ENCODE data around the gene GRB10. TPM values are rescaled to one million over a fixed set of nuclear protein-coding genes. Genes with fewer than 3 reads are reported as not detected.
A peak's percentile ranks its signal among the peaks of the same experiment; 100 is the strongest.

Gene GRB10
- total RNA-seq, 3 donors from 2014 or later = 56.8 to 71.1 (median 61.2) TPM

- no peaks in the 10 kb centered on the region for H3K27me3 ChIP-seq
- no peak overlapping the region for H3K4me3 ChIP-seq
- peaks cover 5 to 6% of the 10 kb centered on the region in 2 donors for H3K4me1 ChIP-seq
- H3K27ac ChIP-seq = no peak overlapping the region
- DNase-seq (ENCODE audit: low spot score in 2 of 2) = no peak
- no peaks in the 10 kb centered on the region for H3K9me3 ChIP-seq
- no peaks in the 10 kb centered on the region for H3K36me3 ChIP-seq
- TF ChIP-seq POLR2A (IDR thresholded peaks at IDR 0.05) (no peak), POLR2AphosphoS5 (IDR thresholded peaks at IDR 0.05) (no peak), CTCF (IDR thresholded peaks at IDR 0.05) (no peak)
- intact Hi-C loops (cut with DNase I; ENCODE audit: low total_unique reads) = no loop called here
Measured at GRCh38 chr7:50660040-50660829, 122.5 kb downstream of the GRB10 start.

- no peak for DNase-seq (ENCODE audit: low spot score in 2 of 2)
- no peaks in the 10 kb centered on the region for H3K36me3 ChIP-seq
- no peak overlapping the region for H3K4me3 ChIP-seq
- no peaks in the 10 kb centered on the region for H3K27me3 ChIP-seq
- H3K4me1 ChIP-seq = peaks cover 5% of the 10 kb centered on the region in 2 donors
- peak overlapping the region in 1 of 2 donors; percentile 13 for H3K27ac ChIP-seq
- intact Hi-C loops (cut with DNase I; ENCODE audit: low total_unique reads) = no loop called here
- no peaks in the 10 kb centered on the region for H3K9me3 ChIP-seq
- TF ChIP-seq POLR2A (IDR thresholded peaks at IDR 0.05) = no peak
- no peak for TF ChIP-seq CTCF (IDR thresholded peaks at IDR 0.05)
- TF ChIP-seq POLR2AphosphoS5 (IDR thresholded peaks at IDR 0.05) = no peak
Measured at GRCh38 chr7:50659329-50659965, 123.2 kb downstream of the GRB10 start.

GRCh38 chr7:50658696-50659095, 124.0 kb downstream of the GRB10 start:
- Histone ChIP-seq H3K27ac (peak overlapping the region; percentile 76 to 82), H3K4me3 (no peak overlapping the region), H3K4me1 (peaks cover 0 to 5% of the 10 kb centered on the region in 2 donors), H3K36me3 (no peaks in the 10 kb centered on the region), H3K27me3 (no peaks in the 10 kb centered on the region), H3K9me3 (no peaks in the 10 kb centered on the region)
- DNase-seq (ENCODE audit: low spot score in 2 of 2) = no peak
- intact Hi-C loops (cut with DNase I; ENCODE audit: low total_unique reads) = no loop called here
- TF ChIP-seq POLR2AphosphoS5 (IDR thresholded peaks at IDR 0.05) (no peak), CTCF (IDR thresholded peaks at IDR 0.05) (no peak), POLR2A (IDR thresholded peaks at IDR 0.05) (no peak)

- Histone ChIP-seq H3K36me3 (no peaks in the 10 kb centered on the region), H3K9me3 (no peaks in the 10 kb centered on the region), H3K4me1 (peaks cover 0 to 5% of the 10 kb centered on the region in 2 donors), H3K4me3 (no peak overlapping the region), H3K27me3 (no peaks in the 10 kb centered on the region), H3K27ac (peak overlapping the region; percentile 76 to 82)
- DNase-seq (ENCODE audit: low spot score in 2 of 2) = no peak
- TF ChIP-seq POLR2AphosphoS5 (IDR thresholded peaks at IDR 0.05) (no peak), POLR2A (IDR thresholded peaks at IDR 0.05) (no peak), CTCF (IDR thresholded peaks at IDR 0.05) (no peak)
- intact Hi-C loops (cut with DNase I; ENCODE audit: low total_unique reads) = no loop called here
Measured at GRCh38 chr7:50657912-50658311, 124.8 kb downstream of the GRB10 start.

GRCh38 chr7:50657341-50657873, 125.3 kb downstream of the GRB10 start:
- Histone ChIP-seq H3K27me3 (no peaks in the 10 kb centered on the region), H3K27ac (peak overlapping the region; percentile 67 to 76), H3K4me1 (peaks cover 0 to 5% of the 10 kb centered on the region in 2 donors), H3K4me3 (no peak overlapping the region), H3K9me3 (no peaks in the 10 kb centered on the region), H3K36me3 (no peaks in the 10 kb centered on the region)
- TF ChIP-seq POLR2A (IDR thresholded peaks at IDR 0.05) (no peak), POLR2AphosphoS5 (IDR thresholded peaks at IDR 0.05) (peak; percentile 62 to 86 (median 75)), CTCF (IDR thresholded peaks at IDR 0.05) (peak in 2 of 3 donors; percentile 18)
- intact Hi-C loops (cut with DNase I; ENCODE audit: low total_unique reads) = no loop called here
- peak in 1 of 2 donors; percentile 76 for DNase-seq (ENCODE audit: low spot score in 2 of 2)

Measured in breast epithelium (tissue), 4 donors.